ENCODE results near the gene LYPD6. TPM values are rescaled to one million over a fixed set of nuclear protein-coding genes. Genes with fewer than 3 reads are reported as not detected.

The LYPD6 gene
- total RNA-seq, 1 donor from 2014 or later, result 0.47 TPM

DNA sequence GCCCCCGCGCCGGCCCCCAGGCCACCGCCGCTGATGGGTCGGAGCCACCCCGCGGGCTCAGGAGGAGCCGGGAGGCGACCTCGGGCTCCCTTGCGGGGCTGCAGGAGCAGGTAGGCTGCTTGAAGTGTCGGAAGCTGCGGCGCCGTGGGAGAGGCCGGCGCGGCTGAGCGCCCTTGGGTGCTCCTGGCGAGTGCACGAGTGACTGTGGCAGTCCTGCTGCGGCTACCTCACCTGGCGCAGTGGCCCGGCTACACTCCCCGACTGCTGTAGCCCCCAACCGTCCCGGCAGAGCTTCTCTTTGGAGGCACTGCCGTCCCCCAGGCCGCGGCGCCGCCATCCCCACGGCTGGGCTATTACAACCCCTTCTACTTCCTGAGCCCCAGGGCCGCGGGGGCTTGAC lies 10.0 kb upstream of the LYPD6 start:
- DNase-seq, result peak; percentile 39
- TF ChIP-seq, protein P1, sequence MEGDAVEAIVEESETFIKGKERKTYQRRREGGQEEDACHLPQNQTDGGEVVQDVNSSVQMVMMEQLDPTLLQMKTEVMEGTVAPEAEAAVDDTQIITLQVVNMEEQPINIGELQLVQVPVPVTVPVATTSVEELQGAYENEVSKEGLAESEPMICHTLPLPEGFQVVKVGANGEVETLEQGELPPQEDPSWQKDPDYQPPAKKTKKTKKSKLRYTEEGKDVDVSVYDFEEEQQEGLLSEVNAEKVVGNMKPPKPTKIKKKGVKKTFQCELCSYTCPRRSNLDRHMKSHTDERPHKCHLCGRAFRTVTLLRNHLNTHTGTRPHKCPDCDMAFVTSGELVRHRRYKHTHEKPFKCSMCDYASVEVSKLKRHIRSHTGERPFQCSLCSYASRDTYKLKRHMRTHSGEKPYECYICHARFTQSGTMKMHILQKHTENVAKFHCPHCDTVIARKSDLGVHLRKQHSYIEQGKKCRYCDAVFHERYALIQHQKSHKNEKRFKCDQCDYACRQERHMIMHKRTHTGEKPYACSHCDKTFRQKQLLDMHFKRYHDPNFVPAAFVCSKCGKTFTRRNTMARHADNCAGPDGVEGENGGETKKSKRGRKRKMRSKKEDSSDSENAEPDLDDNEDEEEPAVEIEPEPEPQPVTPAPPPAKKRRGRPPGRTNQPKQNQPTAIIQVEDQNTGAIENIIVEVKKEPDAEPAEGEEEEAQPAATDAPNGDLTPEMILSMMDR (IDR thresholded peaks at IDR 0.05), result no peak
- H3K4me3 ChIP-seq, result no peak overlapping the region
- H3K27me3 ChIP-seq (ENCODE audit: low read depth), result peaks cover 8% of the 10 kb centered on the region
- ATAC-seq, result no peak
- no peak overlapping the region for H3K27ac ChIP-seq
- intact Hi-C loops (cut with DNase I), result no loop called here
- H3K4me1 ChIP-seq, result no peaks in the 10 kb centered on the region
- no peaks in the 10 kb centered on the region for H3K36me3 ChIP-seq
- no peaks in the 10 kb centered on the region for H3K9me3 ChIP-seq

DNA sequence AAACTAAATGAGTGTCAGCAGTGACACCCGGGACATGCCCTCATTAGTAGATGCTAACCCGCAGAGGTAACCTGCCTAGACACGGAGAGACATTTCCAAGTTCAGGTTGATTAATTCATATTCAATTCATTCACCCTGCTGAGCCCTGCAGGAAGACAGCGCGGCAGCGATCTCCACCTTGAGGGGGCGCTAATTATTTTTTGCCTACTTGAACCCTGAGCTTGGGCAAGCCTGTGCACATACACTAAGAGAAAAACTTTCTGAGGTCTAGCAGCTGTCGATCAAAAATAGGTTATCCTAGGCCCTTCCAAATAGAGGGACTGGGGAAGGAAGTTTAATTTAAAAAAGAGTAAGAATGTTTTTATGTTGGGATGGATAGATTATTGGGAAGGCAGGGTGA lies 1.3 kb upstream of the LYPD6 start:
- Histone ChIP-seq H3K27me3 (ENCODE audit: low read depth) (peaks cover 41% of the 10 kb centered on the region), H3K4me3 (no peak overlapping the region), H3K9me3 (no peaks in the 10 kb centered on the region), H3K4me1 (peaks cover 15% of the 10 kb centered on the region), H3K36me3 (no peaks in the 10 kb centered on the region), H3K27ac (no peak overlapping the region)
- intact Hi-C loops (cut with DNase I), result no loop called here
- no peak for DNase-seq
- ATAC-seq, result no peak
- TF ChIP-seq, protein P1 (IDR thresholded peaks at IDR 0.05), result no peak

DNA sequence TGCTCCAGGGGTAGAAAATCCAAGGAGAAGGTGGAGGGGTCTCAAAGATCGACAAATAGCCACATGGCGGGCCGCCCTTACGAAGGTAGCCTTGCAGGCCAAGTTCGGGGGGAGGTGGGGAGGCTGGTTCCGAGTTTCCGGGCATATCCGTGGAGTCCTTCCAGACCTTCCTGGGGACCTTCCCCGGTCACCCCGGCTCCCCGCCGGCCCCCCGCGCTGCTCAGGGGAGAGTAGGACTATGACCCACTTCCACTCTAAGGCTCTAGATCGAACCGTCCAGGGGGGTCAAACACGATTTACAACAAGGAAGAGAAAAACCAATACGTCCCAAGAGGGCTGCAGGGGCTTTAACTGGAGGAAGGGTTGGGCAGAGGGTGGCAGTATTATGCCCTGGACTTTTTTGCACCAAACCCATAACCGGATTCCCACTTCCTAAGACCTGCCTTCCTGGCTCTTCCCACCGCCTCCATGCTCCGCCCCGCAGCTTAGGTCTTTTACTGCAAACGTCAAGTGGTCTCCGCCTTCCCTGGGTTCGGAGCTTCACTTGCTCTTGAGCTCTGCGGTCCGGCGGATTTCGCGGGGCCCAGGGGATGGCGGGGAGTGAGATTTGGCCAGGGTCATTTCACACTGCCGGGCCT lies 779 bp upstream of the LYPD6 start:
- intact Hi-C loops (cut with DNase I), result no loop called here
- ATAC-seq (peak; percentile 48 to 60), DNase-seq (peak; percentile 54)
- peaks cover 15% of the 10 kb centered on the region for H3K4me1 ChIP-seq
- no peaks in the 10 kb centered on the region for H3K9me3 ChIP-seq
- no peaks in the 10 kb centered on the region for H3K36me3 ChIP-seq
- H3K4me3 ChIP-seq, result peak overlapping the region; percentile 60
- H3K27me3 ChIP-seq (ENCODE audit: low read depth), result peaks cover 41% of the 10 kb centered on the region
- TF ChIP-seq, protein P1 (IDR thresholded peaks at IDR 0.05), result no peak
- no peak overlapping the region for H3K27ac ChIP-seq

DNA sequence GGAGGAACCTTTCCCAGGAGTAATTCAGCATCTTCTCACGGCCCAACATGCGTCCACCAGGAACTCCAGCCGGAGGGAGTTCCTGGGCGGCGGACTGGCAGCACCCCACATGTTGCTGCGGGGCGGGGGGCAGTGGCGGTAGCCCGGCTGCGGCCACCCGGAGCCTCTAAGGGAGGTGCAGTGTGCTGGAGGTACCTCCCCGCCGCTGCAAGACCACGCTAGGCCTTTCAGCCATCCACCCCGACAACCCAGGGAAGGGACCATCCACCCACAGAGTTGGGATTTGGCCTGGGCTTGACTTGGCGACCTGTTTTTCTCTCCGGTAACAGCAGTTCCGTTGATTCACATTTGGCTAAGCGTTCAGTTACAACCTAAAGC lies 625 bp downstream of the LYPD6 start:
- peak overlapping the region; percentile 60 for H3K4me3 ChIP-seq
- ATAC-seq (no peak), DNase-seq (no peak)
- H3K27me3 ChIP-seq (ENCODE audit: low read depth), result peaks cover 41% of the 10 kb centered on the region
- no peaks in the 10 kb centered on the region for H3K9me3 ChIP-seq
- H3K36me3 ChIP-seq, result no peaks in the 10 kb centered on the region
- TF ChIP-seq, protein P1 (IDR thresholded peaks at IDR 0.05), result no peak
- H3K4me1 ChIP-seq, result peaks cover 15% of the 10 kb centered on the region
- H3K27ac ChIP-seq, result no peak overlapping the region
- intact Hi-C loops (cut with DNase I), result no loop called here

DNA sequence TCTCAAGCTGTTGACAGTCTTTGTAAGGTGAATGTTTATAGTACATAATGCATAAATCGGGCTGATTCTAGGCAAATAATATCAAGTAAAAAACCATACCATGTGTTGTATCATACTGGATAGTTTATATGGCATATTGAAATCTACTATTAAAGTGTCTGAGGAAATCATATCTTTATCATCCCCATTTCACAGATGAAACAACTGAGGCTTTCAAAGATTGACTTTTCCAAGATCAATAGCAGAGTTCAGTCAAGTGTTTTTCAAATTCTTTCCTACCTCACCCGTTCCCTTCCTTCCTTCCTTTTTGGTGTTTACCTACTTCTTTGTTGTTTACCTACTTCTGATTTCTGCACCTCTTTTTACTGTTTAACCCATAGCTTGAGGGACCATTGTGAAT lies 2.0 kb downstream of the LYPD6 start:
- intact Hi-C loops (cut with DNase I), result no loop called here
- peaks cover 15% of the 10 kb centered on the region for H3K4me1 ChIP-seq
- no peaks in the 10 kb centered on the region for H3K36me3 ChIP-seq
- no peak for ATAC-seq
- H3K9me3 ChIP-seq, result no peaks in the 10 kb centered on the region
- peaks cover 41% of the 10 kb centered on the region for H3K27me3 ChIP-seq (ENCODE audit: low read depth)
- TF ChIP-seq, protein P1 (IDR thresholded peaks at IDR 0.05), result no peak
- DNase-seq, result no peak
- no peak overlapping the region for H3K4me3 ChIP-seq
- no peak overlapping the region for H3K27ac ChIP-seq
